PC-9 (cell line): Measurements from ENCODE around the gene PPP2R5B. TPM values are rescaled to one million over a fixed set of nuclear protein-coding genes. Genes with fewer than 3 reads are reported as not detected.

Experiments
- BruUV-seq: library from RNA; stranded (reverse); fragments of 400-500 nt; replicated peaks from 2 replicates; lab custom pipeline; 2021; lab: Mats Ljungman, UMichigan
- CTCF ChIA-PET: fragments of 300-600 bp; sonication (Branson Sonifier 250); formaldehyde crosslinking; loops from one replicate; lab custom pipeline; 2022; ENCODE audit warnings: antibody characterized with exemption; lab: Charles Lee
- POLR2A ChIA-PET: fragments of 300-600 bp; sonication (Branson Sonifier 250); formaldehyde crosslinking; loops from one replicate; lab custom pipeline; 2022; ENCODE audit warnings: antibody characterized with exemption; ENCODE audit not compliant: unreplicated experiment; lab: Charles Lee
- DNase-seq, 2 experiments: peaks; one replicate each; pipeline versions ENCODE4 v3.0.0 to v3.0.0-alpha.2; 2015 to 2022; ENCODE audit warnings: mixed read lengths in 1 of 2
- H2AFZ ChIP-seq: fragments of 200-600 bp; sonication (generic); 2 replicates; pipeline ENCODE4 v1.8.1; 2017; ENCODE audit warnings: antibody characterized with exemption
- H3F3A ChIP-seq: fragments of 200-600 bp; sonication (generic); 2 replicates; pipeline ENCODE4 v1.8.1; 2017; ENCODE audit warnings: antibody characterized with exemption, mild to moderate bottlenecking, low read depth; ENCODE audit not compliant: insufficient read depth
- H3K27ac ChIP-seq: fragments of 200-600 bp; sonication (generic); 2 replicates; pipeline ENCODE4 v1.6.1; 2016; ENCODE audit warnings: mixed run types
- H3K27me3 ChIP-seq: fragments of 200-600 bp; sonication (generic); 2 replicates; pipeline ENCODE4 v1.6.1; 2016; ENCODE audit warnings: low read depth, mixed run types; ENCODE audit not compliant: insufficient read depth
- H3K36me3 ChIP-seq: fragments of 200-600 bp; sonication (generic); 2 replicates; pipeline ENCODE4 v1.6.1; 2016; ENCODE audit warnings: low read depth, mixed run types
- H3K4me1 ChIP-seq: fragments of 200-600 bp; sonication (generic); replicated peaks from 2 replicates; pipeline ENCODE4 v1.6.1; 2016; ENCODE audit warnings: mixed run types; ENCODE audit not compliant: insufficient read depth
- H3K4me2 ChIP-seq: fragments of 200-600 bp; sonication (generic); 2 replicates; pipeline ENCODE4 v1.6.1; 2017; ENCODE audit warnings: mixed run types
- H3K4me3 ChIP-seq: fragments of 200-600 bp; sonication (generic); 2 replicates; pipeline ENCODE4 v1.6.1; 2016; ENCODE audit warnings: mixed run types
- H3K79me2 ChIP-seq: fragments of 200-600 bp; sonication (generic); 2 replicates; pipeline ENCODE4 v1.6.1; 2017; ENCODE audit warnings: low read depth, mixed run types
- H3K9me2 ChIP-seq: fragments of 200-600 bp; sonication (generic); 2 replicates; pipeline ENCODE4 v1.8.1; 2017; ENCODE audit warnings: mild to moderate bottlenecking; ENCODE audit not compliant: insufficient read depth
- H3K9me3 ChIP-seq: fragments of 200-600 bp; sonication (generic); 2 replicates; pipeline ENCODE4 v1.8.1; 2016; ENCODE audit warnings: low read depth; ENCODE audit not compliant: insufficient read depth
- H4K20me1 ChIP-seq: fragments of 200-600 bp; sonication (generic); 2 replicates; pipeline ENCODE4 v1.8.1; 2017; ENCODE audit not compliant: insufficient read depth
- EZH2 ChIP-seq: fragments of 200-600 bp; sonication (generic); IDR thresholded peaks from 2 replicates; pipeline ENCODE4 v1.8.0; 2017; ENCODE audit warnings: antibody characterized with exemption, low read depth
- intact Hi-C: fragments of 100-400 bp; cut with micrococcal nuclease; formaldehyde crosslinking; loops from one replicate; pipeline ENCODE4 v1.10.0; 2022; ENCODE audit not compliant: unreplicated experiment
- total RNA-seq: library from RNA; stranded (reverse); gene quantifications from 2 replicates; pipeline ENCODE4 v1.2.3, GENCODE V29; 2021
- TF ChIP-seq, protein P1 (sequence below): fragments of 200-600 bp; sonication (generic); conservative IDR thresholded peaks from 2 replicates; pipeline ENCODE4 v1.6.1; 2017; ENCODE audit warnings: mixed run types, antibody characterized with exemption, mild to moderate bottlenecking, moderate library complexity

The PPP2R5B gene
- total RNA-seq, 1 experiment from 2014 or later = 13.7 TPM

- no peak overlapping the region for H3K27ac ChIP-seq
- H3K9me3 ChIP-seq = no peaks in the 10 kb centered on the region
- ChIA-PET CTCF (interaction anchor here (0.6 kb wide), 1 partner anchor 41 kb away, joined by 3 read pairs; no protein-coding TSS in a partner anchor), POLR2A (interaction anchor here (0.6 kb wide), 1 partner anchor 526 kb away, joined by 9 read pairs; no protein-coding TSS in a partner anchor)
- no peak overlapping the region for H3K4me2 ChIP-seq
- 0 out of 2 replicates have a peak, but pooled peaks cover 3% of the 10 kb centered on the region for H3K36me3 ChIP-seq
- no TSS peak for BruUV-seq
- intact Hi-C loops = loop anchor here (1.0 to 2.0 kb wide), 2 partner anchors 48 to 108 kb away; no protein-coding TSS in a partner anchor
- no peak overlapping the region for H2AFZ ChIP-seq
- H3K27me3 ChIP-seq = no peaks in the 10 kb centered on the region
- H4K20me1 ChIP-seq = 0 out of 2 replicates have a peak, but pooled peaks cover 4% of the 10 kb centered on the region
- no peaks in the 10 kb centered on the region for H3K79me2 ChIP-seq
- no peaks in the 10 kb centered on the region for H3K4me1 ChIP-seq
- H3K4me3 ChIP-seq = no peak overlapping the region
- H3K9me2 ChIP-seq = no peaks in the 10 kb centered on the region
- TF ChIP-seq EZH2 = no peak
- TF ChIP-seq, protein P1, sequence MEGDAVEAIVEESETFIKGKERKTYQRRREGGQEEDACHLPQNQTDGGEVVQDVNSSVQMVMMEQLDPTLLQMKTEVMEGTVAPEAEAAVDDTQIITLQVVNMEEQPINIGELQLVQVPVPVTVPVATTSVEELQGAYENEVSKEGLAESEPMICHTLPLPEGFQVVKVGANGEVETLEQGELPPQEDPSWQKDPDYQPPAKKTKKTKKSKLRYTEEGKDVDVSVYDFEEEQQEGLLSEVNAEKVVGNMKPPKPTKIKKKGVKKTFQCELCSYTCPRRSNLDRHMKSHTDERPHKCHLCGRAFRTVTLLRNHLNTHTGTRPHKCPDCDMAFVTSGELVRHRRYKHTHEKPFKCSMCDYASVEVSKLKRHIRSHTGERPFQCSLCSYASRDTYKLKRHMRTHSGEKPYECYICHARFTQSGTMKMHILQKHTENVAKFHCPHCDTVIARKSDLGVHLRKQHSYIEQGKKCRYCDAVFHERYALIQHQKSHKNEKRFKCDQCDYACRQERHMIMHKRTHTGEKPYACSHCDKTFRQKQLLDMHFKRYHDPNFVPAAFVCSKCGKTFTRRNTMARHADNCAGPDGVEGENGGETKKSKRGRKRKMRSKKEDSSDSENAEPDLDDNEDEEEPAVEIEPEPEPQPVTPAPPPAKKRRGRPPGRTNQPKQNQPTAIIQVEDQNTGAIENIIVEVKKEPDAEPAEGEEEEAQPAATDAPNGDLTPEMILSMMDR = no peak
- H3F3A ChIP-seq = peaks cover 13% of the 10 kb centered on the region; the same call in 1 of the 2 replicates
- DNase-seq = no peak
Observed at GRCh38 chr11:64894812-64895452, 29.6 kb upstream of the PPP2R5B start.

- H3K4me2 ChIP-seq = no peak overlapping the region
- H3K4me3 ChIP-seq = no peak overlapping the region
- no peak overlapping the region for H3K27ac ChIP-seq
- H2AFZ ChIP-seq = no peak overlapping the region
- no peaks in the 10 kb centered on the region for H3K9me2 ChIP-seq
- peaks cover 4% of the 10 kb centered on the region; the same call in 1 of the 2 replicates for H4K20me1 ChIP-seq
- no TSS peak for BruUV-seq
- no peaks in the 10 kb centered on the region for H3K27me3 ChIP-seq
- ChIA-PET CTCF (no interaction called here), POLR2A (no interaction called here)
- intact Hi-C loops = no loop called here
- H3K36me3 ChIP-seq = peaks cover 3% of the 10 kb centered on the region; the same call in 1 of the 2 replicates
- no peaks in the 10 kb centered on the region for H3K9me3 ChIP-seq
- peaks cover 12% of the 10 kb centered on the region; the same call in 1 of the 2 replicates for H3F3A ChIP-seq
- no peaks in the 10 kb centered on the region for H3K79me2 ChIP-seq
- H3K4me1 ChIP-seq = no peaks in the 10 kb centered on the region
- TF ChIP-seq, protein P1 = no peak
- TF ChIP-seq EZH2 = no peak
- no peak for DNase-seq
Observed at GRCh38 chr11:64896448-64897022, 28.0 kb upstream of the PPP2R5B start.

DNA sequence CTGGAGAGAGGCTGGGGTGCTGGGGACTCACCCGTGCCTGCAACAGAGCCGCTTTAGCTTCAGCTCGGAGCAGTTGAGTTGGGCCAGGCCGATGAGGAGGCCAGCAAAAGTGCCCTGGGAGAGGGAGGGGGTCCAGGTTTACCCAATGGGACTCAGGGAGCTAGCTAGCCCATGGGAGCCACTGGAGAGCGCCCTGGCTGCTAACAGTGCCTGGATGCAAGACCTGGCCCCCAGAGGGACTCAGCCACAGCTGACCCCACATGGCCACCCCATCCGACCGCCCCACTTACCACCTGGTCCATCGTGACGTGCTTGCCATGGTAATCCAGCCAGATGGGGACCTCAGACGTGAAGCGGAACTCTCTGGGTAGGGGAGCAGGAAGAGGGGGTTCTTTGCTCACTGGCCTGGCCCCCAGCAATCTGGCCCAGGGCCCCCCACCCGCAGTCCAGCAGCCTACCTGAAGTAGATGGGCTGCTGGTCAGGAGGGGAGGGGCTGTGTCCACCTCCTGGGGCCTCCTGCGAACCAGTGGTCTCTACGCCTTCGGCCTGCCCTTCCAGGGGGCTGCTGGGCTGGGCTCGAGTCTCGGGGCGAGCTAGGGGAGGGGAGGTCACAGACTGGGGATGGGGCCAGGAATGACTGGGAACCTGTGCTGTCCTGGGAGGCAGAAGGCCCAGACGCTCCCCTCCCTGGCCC is 27.0 kb upstream of the PPP2R5B start:
- Histone ChIP-seq H3K4me2 (no peak overlapping the region), H3K9me3 (no peaks in the 10 kb centered on the region), H3K4me3 (no peak overlapping the region), H3K27me3 (no peaks in the 10 kb centered on the region), H2AFZ (no peak overlapping the region), H3K79me2 (no peaks in the 10 kb centered on the region), H3K4me1 (no peaks in the 10 kb centered on the region), H3F3A (peaks cover 12% of the 10 kb centered on the region; the same call in 1 of the 2 replicates), H4K20me1 (peaks cover 4% of the 10 kb centered on the region; the same call in 1 of the 2 replicates), H3K27ac (no peak overlapping the region), H3K36me3 (peaks cover 3% of the 10 kb centered on the region; the same call in 1 of the 2 replicates), H3K9me2 (no peaks in the 10 kb centered on the region)
- intact Hi-C loops = no loop called here
- ChIA-PET POLR2A (interaction anchor here (0.5 kb wide), 2 partner anchors 56 to 119 kb away, joined by 6 to 10 read pairs; partner anchors contain the start of gene SF1), CTCF (no interaction called here)
- DNase-seq = no peak
- no TSS peak for BruUV-seq
- TF ChIP-seq, protein P1 = no peak
- no peak for TF ChIP-seq EZH2
